HepG2 (cell line): ENCODE results near the gene TFB1M. TPM values are rescaled to one million over a fixed set of nuclear protein-coding genes. Genes with fewer than 3 reads are reported as not detected.
A peak's percentile ranks its signal among the peaks of the same experiment; 100 is the strongest.

Experiments
- ARNT2 ChIP-seq: sonication (generic); formaldehyde crosslinking; IDR thresholded peaks from 2 replicates; pipeline ENCODE4 v1.8.0; 2022; ENCODE audit warnings: mild to moderate bottlenecking, low read depth, missing genetic modification reagents, moderate library complexity
- ATF7 ChIP-seq, 2 experiments: fragments of 450-650 bp in 1 of 2; sonication (generic) in 1 of 2; formaldehyde crosslinking in 1 of 2; IDR thresholded peaks; 2 replicates each; pipeline versions ENCODE4 v1.4.0 to v1.6.1; 2016 to 2020; ENCODE audit warnings: antibody characterized with exemption in 1 of 2, mild to moderate bottlenecking in 1 of 2, missing genetic modification reagents in 1 of 2
- FOXA3 ChIP-seq: IDR thresholded peaks from 2 replicates; pipeline ENCODE4 v1.6.1; 2016; ENCODE audit warnings: missing genetic modification reagents, missing compliant biosample characterization
- KDM5A ChIP-seq: fragments of 200-600 bp; sonication (generic); IDR thresholded peaks from 2 replicates; pipeline ENCODE4 v1.7.0; 2018; ENCODE audit warnings: antibody characterized with exemption, mild to moderate bottlenecking, low read length, borderline replicate concordance
- RELA ChIP-seq: sonication (generic); formaldehyde crosslinking; IDR thresholded peaks from 2 replicates; pipeline ENCODE4 v1.4.0; 2020; ENCODE audit warnings: missing genetic modification reagents
- SKI ChIP-seq: fragments of 450-650 bp; IDR thresholded peaks from one replicate; pipeline ENCODE4 v1.6.1; 2018; ENCODE audit warnings: mild to moderate bottlenecking; ENCODE audit not compliant: partially characterized antibody
- SP5 ChIP-seq: IDR thresholded peaks from 2 replicates; pipeline ENCODE4 v1.6.1; 2016; ENCODE audit warnings: low read depth, borderline replicate concordance
- ZBTB42 ChIP-seq: sonication (generic); formaldehyde crosslinking; IDR thresholded peaks from 2 replicates; pipeline ENCODE4 v1.5.0; 2020; ENCODE audit warnings: mild to moderate bottlenecking, missing genetic modification reagents
- ZBTB8A ChIP-seq: sonication (generic); formaldehyde crosslinking; IDR thresholded peaks from 2 replicates; pipeline ENCODE4 v1.4.0; 2020; ENCODE audit warnings: mild to moderate bottlenecking, low read depth, missing genetic modification reagents, borderline replicate concordance
- ZFP36 ChIP-seq: fragments of 150-350 bp; IDR thresholded peaks from 2 replicates; pipeline ENCODE4 v1.6.1; 2018; ENCODE audit warnings: borderline replicate concordance, low read length, low read depth; ENCODE audit not compliant: partially characterized antibody
- ZNF121 ChIP-seq: sonication (generic); formaldehyde crosslinking; IDR thresholded peaks from 2 replicates; pipeline ENCODE4 v1.5.0; 2020; ENCODE audit warnings: mild to moderate bottlenecking, missing genetic modification reagents
- ZNF343 ChIP-seq: sonication (generic); formaldehyde crosslinking; IDR thresholded peaks from 2 replicates; pipeline ENCODE4 v1.4.0; 2020; ENCODE audit warnings: mild to moderate bottlenecking, missing genetic modification reagents
- ZNF468 ChIP-seq: sonication (generic); formaldehyde crosslinking; IDR thresholded peaks from 2 replicates; pipeline ENCODE4 v1.8.0; 2022; ENCODE audit warnings: mild to moderate bottlenecking, moderate library complexity, missing genetic modification reagents
- polyA plus RNA-seq, 8 experiments: library from polyadenylated mRNA; depleted of rRNA in 3 of 8; stranded (reverse) in 7 of 8; unstranded in 1 of 8; fragments of >200 nt; fragmentation: Illumina TruSeq in 4 of 8; extraction: Trizol in 4 of 8; gene quantifications; 2 replicates each; pipeline versions ENCODE4 v1.2.1 to v1.2.3, GENCODE V29; 2011 to 2016; ENCODE audit warnings: low read depth in 4 of 8, missing spikeins in 1 of 8, mixed read lengths in 1 of 8; ENCODE audit not compliant: insufficient read depth in 1 of 8
- total RNA-seq, 5 experiments: library from RNA; depleted of rRNA; stranded (reverse); fragments of >200 nt; fragmentation: Illumina TruSeq; extraction: Trizol; gene quantifications; 2 replicates each; pipeline ENCODE4 v1.2.3, GENCODE V29; 2016; ENCODE audit warnings: low read depth in 1 of 5
- TF ChIP-seq, protein P1 (sequence below): sonication (generic); formaldehyde crosslinking; IDR thresholded peaks from 2 replicates; pipeline ENCODE4 v1.4.0; 2020; ENCODE audit warnings: missing genetic modification reagents
- TF ChIP-seq, protein P2 (sequence below), 2 experiments: fragments of 450-650 bp in 1 of 2; sonication (generic) in 1 of 2; formaldehyde crosslinking; IDR thresholded peaks; 2 replicates each; pipeline versions ENCODE4 v1.5.0 to v1.8.0; 2020 to 2022; ENCODE audit warnings: mild to moderate bottlenecking in 1 of 2, missing genetic modification reagents in 1 of 2
- TF ChIP-seq, protein P3 (sequence below): IDR thresholded peaks from 2 replicates; pipeline ENCODE4 v1.6.1; 2012; ENCODE audit warnings: low read depth, low read length, improper control_type of control experiment
- TF ChIP-seq, protein P4 (sequence below): IDR thresholded peaks from 2 replicates; pipeline ENCODE4 v1.6.1; 2016; ENCODE audit warnings: low read depth
- TF ChIP-seq, protein P5 (sequence below): sonication (generic); formaldehyde crosslinking; IDR thresholded peaks from 2 replicates; pipeline ENCODE4 v1.4.0; 2020; ENCODE audit warnings: missing genetic modification reagents; ENCODE audit errors: not compliant biosample characterization
- TF ChIP-seq, protein P6 (sequence below): sonication (generic); formaldehyde crosslinking; IDR thresholded peaks from 2 replicates; pipeline ENCODE4 v1.4.0; 2020; ENCODE audit warnings: missing genetic modification reagents

TFB1M gene
- total and polyA plus RNA-seq, 2 of the 13 experiments (the other 11 are each of a cell fraction or from before 2014, with no cell fraction given): 91.4 to 122 TPM

DNA sequence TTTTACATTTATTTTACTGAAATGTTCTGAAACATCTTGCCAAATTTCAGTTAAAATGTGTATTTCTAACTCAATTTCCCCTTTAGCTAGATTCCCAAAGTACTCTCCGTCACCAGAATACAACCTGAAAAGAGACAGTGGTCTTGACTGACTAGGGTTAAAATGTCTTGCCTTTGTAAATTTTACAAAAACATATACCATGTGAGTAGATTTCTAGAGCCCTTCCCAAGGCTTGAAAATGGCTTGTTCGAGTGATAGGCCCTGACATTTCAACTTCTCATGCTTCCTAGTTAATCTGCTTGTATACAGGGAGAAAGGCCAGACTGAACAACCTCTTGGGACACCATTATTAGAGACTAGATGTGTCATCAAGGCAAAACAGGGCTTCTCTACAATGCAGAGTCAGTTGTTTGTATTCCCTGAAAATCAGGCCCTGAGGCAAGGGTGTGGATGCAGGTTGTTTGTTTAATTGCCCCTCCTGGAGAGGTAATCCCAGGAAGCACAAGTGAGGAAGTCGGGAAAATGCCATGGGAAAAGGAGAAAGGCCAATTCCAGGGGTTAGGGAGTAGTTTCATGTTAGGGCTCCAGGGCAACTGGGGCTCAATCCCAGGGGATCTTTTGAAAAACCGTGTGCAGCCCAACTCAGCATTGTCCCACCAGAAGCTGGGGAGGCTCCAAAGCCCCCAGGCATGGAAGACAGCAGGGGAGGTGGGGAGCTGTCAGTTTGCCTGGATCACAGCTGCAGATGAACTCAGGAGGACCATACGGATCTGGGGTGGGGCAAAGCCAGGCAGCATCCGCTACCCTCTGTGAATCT is 11.6 kb upstream of the TFB1M start (continued):
- TF ChIP-seq, protein P1, sequence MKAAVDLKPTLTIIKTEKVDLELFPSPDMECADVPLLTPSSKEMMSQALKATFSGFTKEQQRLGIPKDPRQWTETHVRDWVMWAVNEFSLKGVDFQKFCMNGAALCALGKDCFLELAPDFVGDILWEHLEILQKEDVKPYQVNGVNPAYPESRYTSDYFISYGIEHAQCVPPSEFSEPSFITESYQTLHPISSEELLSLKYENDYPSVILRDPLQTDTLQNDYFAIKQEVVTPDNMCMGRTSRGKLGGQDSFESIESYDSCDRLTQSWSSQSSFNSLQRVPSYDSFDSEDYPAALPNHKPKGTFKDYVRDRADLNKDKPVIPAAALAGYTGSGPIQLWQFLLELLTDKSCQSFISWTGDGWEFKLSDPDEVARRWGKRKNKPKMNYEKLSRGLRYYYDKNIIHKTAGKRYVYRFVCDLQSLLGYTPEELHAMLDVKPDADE (CRISPR knock-in tag): no peak
- TF ChIP-seq ZNF468 (CRISPR knock-in tag) (0 out of 2 replicates have a peak, but pooled peaks have one; percentile 62), ZFP36 (no peak), ZBTB42 (CRISPR knock-in tag) (no peak), RELA (CRISPR knock-in tag) (no peak), KDM5A (no peak), ATF7 (IDR thresholded peaks at IDR 0.05) (no peak), ATF7 (CRISPR knock-in tag; IDR thresholded peaks at IDR 0.05) (no peak), SP5 (CRISPR knock-in tag) (no peak; the same call in 1 of the 2 replicates), FOXA3 (no peak; the same call in 1 of the 2 replicates), ZBTB8A (no peak; the same call in 1 of the 2 replicates), ZNF343 (CRISPR knock-in tag) (0 out of 2 replicates have a peak, but pooled peaks have one; percentile 48), ZNF121 (CRISPR knock-in tag) (no peak), SKI (no peak), ARNT2 (CRISPR knock-in tag) (peak; percentile 30; the same call in 1 of the 2 replicates)
- TF ChIP-seq, protein P2, sequence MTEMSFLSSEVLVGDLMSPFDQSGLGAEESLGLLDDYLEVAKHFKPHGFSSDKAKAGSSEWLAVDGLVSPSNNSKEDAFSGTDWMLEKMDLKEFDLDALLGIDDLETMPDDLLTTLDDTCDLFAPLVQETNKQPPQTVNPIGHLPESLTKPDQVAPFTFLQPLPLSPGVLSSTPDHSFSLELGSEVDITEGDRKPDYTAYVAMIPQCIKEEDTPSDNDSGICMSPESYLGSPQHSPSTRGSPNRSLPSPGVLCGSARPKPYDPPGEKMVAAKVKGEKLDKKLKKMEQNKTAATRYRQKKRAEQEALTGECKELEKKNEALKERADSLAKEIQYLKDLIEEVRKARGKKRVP (CRISPR knock-in tag; IDR thresholded peaks at IDR 0.05): peak; percentile 8 to 42; a peak in 2 of 4 replicates
- TF ChIP-seq, protein P3, sequence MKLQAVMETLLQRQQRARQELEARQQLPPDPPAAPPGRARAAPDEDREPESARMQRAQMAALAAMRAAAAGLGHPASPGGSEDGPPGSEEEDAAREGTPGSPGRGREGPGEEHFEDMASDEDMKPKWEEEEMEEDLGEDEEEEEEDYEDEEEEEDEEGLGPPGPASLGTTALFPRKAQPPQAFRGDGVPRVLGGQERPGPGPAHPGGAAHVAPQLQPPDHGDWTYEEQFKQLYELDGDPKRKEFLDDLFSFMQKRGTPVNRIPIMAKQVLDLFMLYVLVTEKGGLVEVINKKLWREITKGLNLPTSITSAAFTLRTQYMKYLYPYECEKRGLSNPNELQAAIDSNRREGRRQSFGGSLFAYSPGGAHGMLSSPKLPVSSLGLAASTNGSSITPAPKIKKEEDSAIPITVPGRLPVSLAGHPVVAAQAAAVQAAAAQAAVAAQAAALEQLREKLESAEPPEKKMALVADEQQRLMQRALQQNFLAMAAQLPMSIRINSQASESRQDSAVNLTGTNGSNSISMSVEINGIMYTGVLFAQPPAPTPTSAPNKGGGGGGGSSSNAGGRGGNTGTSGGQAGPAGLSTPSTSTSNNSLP: no peak
- TF ChIP-seq, protein P4, sequence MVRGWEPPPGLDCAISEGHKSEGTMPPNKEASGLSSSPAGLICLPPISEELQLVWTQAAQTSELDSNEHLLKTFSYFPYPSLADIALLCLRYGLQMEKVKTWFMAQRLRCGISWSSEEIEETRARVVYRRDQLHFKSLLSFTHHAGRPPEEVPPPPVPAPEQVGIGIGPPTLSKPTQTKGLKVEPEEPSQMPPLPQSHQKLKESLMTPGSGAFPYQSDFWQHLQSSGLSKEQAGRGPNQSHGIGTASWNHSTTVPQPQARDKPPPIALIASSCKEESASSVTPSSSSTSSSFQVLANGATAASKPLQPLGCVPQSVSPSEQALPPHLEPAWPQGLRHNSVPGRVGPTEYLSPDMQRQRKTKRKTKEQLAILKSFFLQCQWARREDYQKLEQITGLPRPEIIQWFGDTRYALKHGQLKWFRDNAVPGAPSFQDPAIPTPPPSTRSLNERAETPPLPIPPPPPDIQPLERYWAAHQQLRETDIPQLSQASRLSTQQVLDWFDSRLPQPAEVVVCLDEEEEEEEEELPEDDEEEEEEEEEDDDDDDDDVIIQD (CRISPR knock-in tag): 0 out of 2 replicates have a peak, but pooled peaks have one; percentile 23
- TF ChIP-seq, protein P5, sequence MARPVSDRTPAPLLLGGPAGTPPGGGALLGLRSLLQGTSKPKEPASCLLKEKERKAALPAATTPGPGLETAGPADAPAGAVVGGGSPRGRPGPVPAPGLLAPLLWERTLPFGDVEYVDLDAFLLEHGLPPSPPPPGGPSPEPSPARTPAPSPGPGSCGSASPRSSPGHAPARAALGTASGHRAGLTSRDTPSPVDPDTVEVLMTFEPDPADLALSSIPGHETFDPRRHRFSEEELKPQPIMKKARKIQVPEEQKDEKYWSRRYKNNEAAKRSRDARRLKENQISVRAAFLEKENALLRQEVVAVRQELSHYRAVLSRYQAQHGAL (CRISPR knock-in tag): no peak
- TF ChIP-seq, protein P6, sequence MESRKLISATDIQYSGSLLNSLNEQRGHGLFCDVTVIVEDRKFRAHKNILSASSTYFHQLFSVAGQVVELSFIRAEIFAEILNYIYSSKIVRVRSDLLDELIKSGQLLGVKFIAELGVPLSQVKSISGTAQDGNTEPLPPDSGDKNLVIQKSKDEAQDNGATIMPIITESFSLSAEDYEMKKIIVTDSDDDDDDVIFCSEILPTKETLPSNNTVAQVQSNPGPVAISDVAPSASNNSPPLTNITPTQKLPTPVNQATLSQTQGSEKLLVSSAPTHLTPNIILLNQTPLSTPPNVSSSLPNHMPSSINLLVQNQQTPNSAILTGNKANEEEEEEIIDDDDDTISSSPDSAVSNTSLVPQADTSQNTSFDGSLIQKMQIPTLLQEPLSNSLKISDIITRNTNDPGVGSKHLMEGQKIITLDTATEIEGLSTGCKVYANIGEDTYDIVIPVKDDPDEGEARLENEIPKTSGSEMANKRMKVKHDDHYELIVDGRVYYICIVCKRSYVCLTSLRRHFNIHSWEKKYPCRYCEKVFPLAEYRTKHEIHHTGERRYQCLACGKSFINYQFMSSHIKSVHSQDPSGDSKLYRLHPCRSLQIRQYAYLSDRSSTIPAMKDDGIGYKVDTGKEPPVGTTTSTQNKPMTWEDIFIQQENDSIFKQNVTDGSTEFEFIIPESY (CRISPR knock-in tag): no peak
